ENCODE data around the gene SELENOP. TPM values are rescaled to one million over a fixed set of nuclear protein-coding genes. Genes with fewer than 3 reads are reported as not detected.

The SELENOP gene
- total RNA-seq, 2 donors from 2014 or later = 171 to 687 TPM

GRCh38 chr5:42799241-42799608 is 12.5 kb downstream of the SELENOP start:
- Histone ChIP-seq H3K9me3 (no peaks in the 10 kb centered on the region), H3K27ac (no peak overlapping the region), H3K4me3 (no peak overlapping the region), H3K9ac (ENCODE audit: low read depth in 2 of 2, low read length in 2 of 2) (no peak overlapping the region), H3K36me3 (peaks cover 4% of the 10 kb centered on the region), H3K4me1 (no peaks in the 10 kb centered on the region), H3K27me3 (no peaks in the 10 kb centered on the region)
- DNase-seq = no peak
- TF ChIP-seq CTCF (IDR thresholded peaks at IDR 0.05) = no peak
- intact Hi-C loops (cut with DNase I) = no loop called here

- no peak overlapping the region for H3K9ac ChIP-seq (ENCODE audit: low read depth in 2 of 2, low read length in 2 of 2)
- no peaks in the 10 kb centered on the region for H3K27me3 ChIP-seq
- no peak for TF ChIP-seq CTCF (IDR thresholded peaks at IDR 0.05)
- H3K4me3 ChIP-seq = no peak overlapping the region
- no peak for DNase-seq
- no peak overlapping the region for H3K27ac ChIP-seq
- peaks cover 4% of the 10 kb centered on the region for H3K36me3 ChIP-seq
- H3K4me1 ChIP-seq = no peaks in the 10 kb centered on the region
- H3K9me3 ChIP-seq = no peaks in the 10 kb centered on the region
- intact Hi-C loops (cut with DNase I) = no loop called here
Measured at GRCh38 chr5:42798284-42799240, 13.1 kb downstream of the SELENOP start.

- no peaks in the 10 kb centered on the region for H3K4me1 ChIP-seq
- H3K27ac ChIP-seq = no peak overlapping the region
- H3K9me3 ChIP-seq = no peaks in the 10 kb centered on the region
- no peaks in the 10 kb centered on the region for H3K36me3 ChIP-seq
- DNase-seq = no peak
- no peak overlapping the region for H3K9ac ChIP-seq (ENCODE audit: low read depth in 2 of 2, low read length in 2 of 2)
- intact Hi-C loops (cut with DNase I) = no loop called here
- no peak for TF ChIP-seq CTCF (IDR thresholded peaks at IDR 0.05)
- no peaks in the 10 kb centered on the region for H3K27me3 ChIP-seq
- H3K4me3 ChIP-seq = no peak overlapping the region
Measured at GRCh38 chr5:42791151-42791550, 20.5 kb downstream of the SELENOP start.

GRCh38 chr5:42787845-42788244 is 23.8 kb downstream of the SELENOP start:
- H3K4me1 ChIP-seq = no peaks in the 10 kb centered on the region
- H3K27ac ChIP-seq = no peak overlapping the region
- H3K9me3 ChIP-seq = no peaks in the 10 kb centered on the region
- H3K9ac ChIP-seq (ENCODE audit: low read depth in 2 of 2, low read length in 2 of 2) = no peak overlapping the region
- no peaks in the 10 kb centered on the region for H3K27me3 ChIP-seq
- no peak for DNase-seq
- intact Hi-C loops (cut with DNase I) = no loop called here
- no peak for TF ChIP-seq CTCF (IDR thresholded peaks at IDR 0.05)
- no peak overlapping the region for H3K4me3 ChIP-seq
- H3K36me3 ChIP-seq = no peaks in the 10 kb centered on the region

- no peaks in the 10 kb centered on the region for H3K27me3 ChIP-seq
- no peaks in the 10 kb centered on the region for H3K36me3 ChIP-seq
- intact Hi-C loops (cut with DNase I) = no loop called here
- no peaks in the 10 kb centered on the region for H3K4me1 ChIP-seq
- no peak for DNase-seq
- H3K9me3 ChIP-seq = no peaks in the 10 kb centered on the region
- no peak overlapping the region for H3K9ac ChIP-seq (ENCODE audit: low read depth in 2 of 2, low read length in 2 of 2)
- no peak overlapping the region for H3K4me3 ChIP-seq
- H3K27ac ChIP-seq = no peak overlapping the region
- no peak for TF ChIP-seq CTCF (IDR thresholded peaks at IDR 0.05)
Measured at GRCh38 chr5:42787073-42787472, 24.6 kb downstream of the SELENOP start.

All from colonic mucosa (tissue), 4 donors.